GM23338 (cell line): ENCODE results near the gene PDIA5. TPM values are rescaled to one million over a fixed set of nuclear protein-coding genes. Genes with fewer than 3 reads are reported as not detected.

Experiments
- ATAC-seq: fragments of 200-7000 bp; cut with Tn5 transposase; 3 replicates; pipeline ENCODE4 v1.9.1; 2020
- DNase-seq: peaks from one replicate; pipeline ENCODE4 v3.0.0-alpha.2; 2015; ENCODE audit warnings: low spot score
- H2AFZ ChIP-seq: fragments of 200-600 bp; sonication (generic); 2 replicates; pipeline ENCODE4 v1.8.0; 2016; ENCODE audit warnings: antibody characterized with exemption, mild to moderate bottlenecking, moderate library complexity
- H3F3A ChIP-seq: fragments of 200-600 bp; sonication (generic); replicated peaks from 2 replicates; pipeline ENCODE4 v1.8.0; 2017; ENCODE audit warnings: antibody characterized with exemption, mixed run types, low read depth
- H3K27ac ChIP-seq: fragments of 200-600 bp; sonication (generic); 2 replicates; pipeline ENCODE4 v1.6.1; 2016; ENCODE audit warnings: low read depth
- H3K27me3 ChIP-seq: fragments of 200-600 bp; sonication (generic); 2 replicates; pipeline ENCODE4 v1.8.0; 2016; ENCODE audit warnings: mild to moderate bottlenecking, mixed run types, moderate library complexity; ENCODE audit not compliant: insufficient read depth
- H3K36me3 ChIP-seq: fragments of 200-600 bp; sonication (generic); 2 replicates; pipeline ENCODE4 v1.8.0; 2016; ENCODE audit warnings: mild to moderate bottlenecking; ENCODE audit not compliant: insufficient read depth
- H3K4me1 ChIP-seq: fragments of 200-600 bp; sonication (generic); 2 replicates; pipeline ENCODE4 v1.8.0; 2016; ENCODE audit warnings: mild to moderate bottlenecking, moderate library complexity; ENCODE audit not compliant: insufficient read depth
- H3K4me2 ChIP-seq: fragments of 200-600 bp; sonication (generic); 2 replicates; pipeline ENCODE4 v1.7.1; 2017; ENCODE audit warnings: mixed run types
- H3K4me3 ChIP-seq: fragments of 200-600 bp; sonication (generic); 2 replicates; pipeline ENCODE4 v1.6.1; 2016; ENCODE audit warnings: mixed run types
- H3K79me2 ChIP-seq: fragments of 200-600 bp; sonication (generic); replicated peaks from 2 replicates; pipeline ENCODE4 v1.8.0; 2017; ENCODE audit warnings: mild to moderate bottlenecking; ENCODE audit not compliant: insufficient read depth
- H3K9me2 ChIP-seq: fragments of 200-600 bp; sonication (generic); 2 replicates; pipeline ENCODE4 v1.8.0; 2017; ENCODE audit not compliant: insufficient read depth
- H4K20me1 ChIP-seq: fragments of 200-600 bp; sonication (generic); replicated peaks from 2 replicates; pipeline ENCODE4 v1.8.0; 2017; ENCODE audit warnings: mild to moderate bottlenecking; ENCODE audit not compliant: insufficient read depth
- H3K27ac Mint-ChIP-seq: 2 replicates; pipeline ENCODE4 v1.8.0; 2020; ENCODE audit warnings: inconsistent platforms, mild to moderate bottlenecking, moderate library complexity, mixed read lengths
- H3K27me3 Mint-ChIP-seq: 3 replicates; pipeline ENCODE4 v1.8.0; 2022; ENCODE audit warnings: low read depth, mild to moderate bottlenecking, moderate library complexity, mixed read lengths, inconsistent platforms; ENCODE audit not compliant: insufficient read depth, poor library complexity
- H3K36me3 Mint-ChIP-seq: 3 replicates; pipeline ENCODE4 v1.8.0; 2021; ENCODE audit warnings: low read depth, mild to moderate bottlenecking, inconsistent platforms, moderate library complexity, mixed read lengths
- H3K4me1 Mint-ChIP-seq: 3 replicates; pipeline ENCODE4 v1.8.0; 2020; ENCODE audit warnings: mild to moderate bottlenecking, inconsistent platforms, mixed read lengths
- H3K4me3 Mint-ChIP-seq: 3 replicates; pipeline ENCODE4 v1.8.0; 2021; ENCODE audit warnings: moderate library complexity, mild to moderate bottlenecking, inconsistent platforms, mixed read lengths
- H3K9me3 Mint-ChIP-seq: 3 replicates; pipeline ENCODE4 v1.8.0; 2020; ENCODE audit warnings: moderate library complexity, mild to moderate bottlenecking, inconsistent platforms, mixed read lengths
- CREB1 ChIP-seq: fragments of 250-450 bp; sonication (Bioruptor Pico); IDR thresholded peaks from 2 replicates; pipeline ENCODE4 v1.5.0; 2020; ENCODE audit warnings: low read depth, mild to moderate bottlenecking, moderate library complexity
- CTCF ChIP-seq, 2 experiments: fragments of 200-600 bp in 1 of 2; sonication (generic) in 1 of 2; conservative IDR thresholded peaks; 2 replicates each; pipeline versions ENCODE4 v1.5.1 to v1.6.1; 2016 to 2017; ENCODE audit warnings: antibody characterized with exemption in 2 of 2, low read depth in 2 of 2, mild to moderate bottlenecking in 2 of 2, moderate library complexity in 1 of 2
- ETS1 ChIP-seq: IDR thresholded peaks from 2 replicates; pipeline ENCODE4 v1.6.1; 2016; ENCODE audit warnings: antibody characterized with exemption
- EZH2 ChIP-seq: fragments of 200-600 bp; sonication (generic); IDR thresholded peaks from one replicate; pipeline ENCODE4 v1.8.0; 2017; ENCODE audit warnings: antibody characterized with exemption, mild to moderate bottlenecking, low read depth; ENCODE audit not compliant: unreplicated experiment
- EZH2phosphoT487 ChIP-seq: fragments of 200-600 bp; sonication (generic); IDR thresholded peaks from one replicate; pipeline ENCODE4 v1.8.1; 2018; ENCODE audit warnings: antibody characterized with exemption; ENCODE audit not compliant: unreplicated experiment
- JUNB ChIP-seq: IDR thresholded peaks from one replicate; pipeline ENCODE4 v1.6.1; 2016; ENCODE audit warnings: antibody characterized with exemption; ENCODE audit not compliant: unreplicated experiment
- NANOG ChIP-seq: IDR thresholded peaks from 2 replicates; pipeline ENCODE4 v1.6.1; 2016; ENCODE audit warnings: antibody characterized with exemption, borderline replicate concordance
- POLR2AphosphoS5 ChIP-seq: IDR thresholded peaks from 2 replicates; pipeline ENCODE4 v1.6.1; 2016; ENCODE audit warnings: antibody characterized with exemption, low read depth
- REST ChIP-seq: IDR thresholded peaks from one replicate; pipeline ENCODE4 v1.6.1; 2018; ENCODE audit warnings: antibody characterized with exemption; ENCODE audit not compliant: unreplicated experiment
- STAT1 ChIP-seq: IDR thresholded peaks from one replicate; pipeline ENCODE4 v1.6.1; 2016; ENCODE audit warnings: antibody characterized with exemption; ENCODE audit not compliant: unreplicated experiment
- ZNF114 ChIP-seq: fragments of 250-450 bp; sonication (Bioruptor Pico); IDR thresholded peaks from 2 replicates; pipeline ENCODE4 v1.5.0; 2020; ENCODE audit warnings: mild to moderate bottlenecking, moderate library complexity
- ZNF331 ChIP-seq: fragments of 250-450 bp; sonication (Bioruptor Pico); IDR thresholded peaks from 2 replicates; pipeline ENCODE4 v1.5.0; 2020; ENCODE audit warnings: low read depth, mild to moderate bottlenecking, moderate library complexity
- ZNF462 ChIP-seq: fragments of 250-450 bp; sonication (Bioruptor Pico); IDR thresholded peaks from 2 replicates; pipeline ENCODE4 v1.5.0; 2020; ENCODE audit warnings: mild to moderate bottlenecking, moderate library complexity
- polyA plus RNA-seq: library from polyadenylated mRNA; unstranded; fragments of >200 nt; fragmentation: Nextera tagmentation; extraction: Ambion mirVana; gene quantifications from 2 replicates; pipeline ENCODE4 v1.2.1, GENCODE V29; 2016
- total RNA-seq: library from RNA; depleted of rRNA; stranded (reverse); fragments of >200 nt; shearing (Covaris generic); gene quantifications from 2 replicates; pipeline ENCODE4 v1.2.3, GENCODE V29; 2014

The PDIA5 gene
- total and polyA plus RNA-seq, 2 experiments from 2014 or later, result 22.9 to 28.1 TPM

- no peak for TF ChIP-seq STAT1
- no peak for TF ChIP-seq EZH2phosphoT487
- no peak for TF ChIP-seq ZNF462 (CRISPR knock-in tag)
- no peak for TF ChIP-seq CTCF (conservative IDR thresholded peaks at IDR 0.05; ENCODE audit: low read depth in 2 of 2)
- TF ChIP-seq POLR2AphosphoS5, result no peak
- no peak for TF ChIP-seq ZNF114
- TF ChIP-seq EZH2, result no peak
- no peak for TF ChIP-seq REST
- TF ChIP-seq ETS1, result no peak
- no peak for TF ChIP-seq JUNB
- TF ChIP-seq CREB1 (CRISPR knock-in tag), result no peak
- no peak for TF ChIP-seq ZNF331 (CRISPR knock-in tag)
- no peak for TF ChIP-seq NANOG
- Histone ChIP-seq H2AFZ (no peak overlapping the region), H3K27ac (no peak overlapping the region), H3K36me3 (no peaks in the 10 kb centered on the region; the same call in 1 of the 2 replicates), H3K79me2 (no peaks in the 10 kb centered on the region), H3F3A (no peaks in the 10 kb centered on the region), H3K4me3 (no peak overlapping the region), H3K27me3 (no peaks in the 10 kb centered on the region), H3K9me2 (no peaks in the 10 kb centered on the region), H3K4me1 (no peaks in the 10 kb centered on the region), H3K4me2 (no peak overlapping the region), H4K20me1 (no peaks in the 10 kb centered on the region; the same call in 1 of the 2 replicates)
- no peaks in the 10 kb centered on the region for H3K9me3 Mint-ChIP-seq
- no peak overlapping the region for H3K27ac Mint-ChIP-seq
- peaks cover 2% of the 10 kb centered on the region; the same call in 1 of the 3 replicates for H3K4me1 Mint-ChIP-seq
- DNase-seq (no peak), ATAC-seq (no peak)
- H3K27me3 Mint-ChIP-seq, result peaks cover 6% of the 10 kb centered on the region
- H3K4me3 Mint-ChIP-seq, result no peak overlapping the region
- peaks cover 34% of the 10 kb centered on the region for H3K36me3 Mint-ChIP-seq
Observed at GRCh38 chr3:123149525-123149924, 82.7 kb downstream of the PDIA5 start.
